IPS-NIHi7 (cell line): Measurements from ENCODE around the gene SAP30L.

Experiments
- DNase-seq: peaks from one replicate; pipeline ENCODE4 v3.0.0; 2012; ENCODE audit warnings: mixed read lengths; ENCODE audit errors: extremely low spot score

Gene SAP30L

DNA sequence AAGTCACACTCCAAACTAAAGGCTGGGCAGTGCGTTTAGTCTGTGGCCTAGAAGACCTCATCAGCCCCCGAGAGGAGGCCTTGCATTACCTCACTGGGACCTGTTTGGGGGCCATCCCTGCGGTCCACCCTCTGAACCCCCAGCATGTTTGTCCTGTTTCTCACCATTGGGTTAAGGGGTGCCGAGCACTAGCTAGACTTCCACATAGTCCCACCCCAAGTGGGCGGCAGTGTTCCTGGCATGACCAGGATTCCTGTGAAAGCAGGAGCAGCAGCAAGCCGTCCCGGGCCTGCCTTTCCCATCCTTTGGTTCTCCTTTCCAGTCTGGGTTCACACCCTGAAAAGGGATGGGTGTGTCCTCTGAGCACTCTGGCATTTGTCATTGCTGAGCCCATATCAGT is 26.6 kb upstream of the SAP30L start:
- no peak for DNase-seq

GRCh38 chr5:154421868-154422267 is 23.9 kb upstream of the SAP30L start:
- peak; percentile 76 for DNase-seq

DNA sequence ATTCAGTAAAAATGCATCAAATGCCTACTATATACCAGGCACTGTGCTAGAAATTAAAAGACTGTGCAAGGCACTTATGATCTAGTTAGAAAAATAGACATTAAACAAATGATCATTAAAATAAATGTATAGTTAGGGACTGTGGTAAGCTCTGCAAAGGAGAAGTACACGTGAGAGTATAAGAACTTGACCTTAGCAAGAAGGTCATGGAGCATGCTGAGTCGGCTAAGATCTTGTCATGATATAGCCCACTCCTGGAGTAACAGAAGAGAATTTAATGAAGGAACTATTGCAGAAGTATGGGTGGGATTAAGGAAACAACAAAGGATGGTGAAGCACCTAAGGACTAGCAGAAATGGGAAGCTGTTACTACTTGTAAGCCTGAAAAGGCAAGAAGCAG is 23.5 kb upstream of the SAP30L start:
- DNase-seq: no peak

GRCh38 chr5:154428208-154428607 is 17.6 kb upstream of the SAP30L start:
- DNase-seq: no peak

- no peak for DNase-seq
These were observed 16.5 kb upstream of the SAP30L start for GRCh38 chr5:154429341-154429740.

- DNase-seq: no peak
These were observed 15.3 kb upstream of the SAP30L start for GRCh38 chr5:154430466-154430865.

GRCh38 chr5:154430961-154431630 is 14.7 kb upstream of the SAP30L start:
- DNase-seq: no peak

DNA sequence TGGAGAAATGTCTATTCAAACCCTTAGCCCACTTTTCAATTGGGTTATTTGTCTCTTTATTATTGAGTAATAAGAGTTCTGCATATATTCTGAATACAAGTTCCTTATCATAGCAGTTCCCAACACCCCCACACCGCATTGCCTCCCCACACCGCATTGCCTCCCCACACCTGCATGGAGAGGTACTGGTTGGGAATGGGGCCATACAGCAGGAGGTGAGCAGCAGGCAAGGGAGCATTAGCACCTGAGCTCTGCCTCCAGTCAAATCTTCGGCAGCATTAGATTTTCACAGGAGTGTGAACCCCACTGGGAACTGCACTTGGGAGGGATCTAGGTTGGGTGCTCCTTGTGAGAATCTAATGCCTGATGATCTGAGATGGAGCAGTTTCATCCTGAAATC is 10.6 kb upstream of the SAP30L start:
- no peak for DNase-seq

- DNase-seq: no peak
These were observed 8.4 kb upstream of the SAP30L start for GRCh38 chr5:154437281-154437965.

DNA sequence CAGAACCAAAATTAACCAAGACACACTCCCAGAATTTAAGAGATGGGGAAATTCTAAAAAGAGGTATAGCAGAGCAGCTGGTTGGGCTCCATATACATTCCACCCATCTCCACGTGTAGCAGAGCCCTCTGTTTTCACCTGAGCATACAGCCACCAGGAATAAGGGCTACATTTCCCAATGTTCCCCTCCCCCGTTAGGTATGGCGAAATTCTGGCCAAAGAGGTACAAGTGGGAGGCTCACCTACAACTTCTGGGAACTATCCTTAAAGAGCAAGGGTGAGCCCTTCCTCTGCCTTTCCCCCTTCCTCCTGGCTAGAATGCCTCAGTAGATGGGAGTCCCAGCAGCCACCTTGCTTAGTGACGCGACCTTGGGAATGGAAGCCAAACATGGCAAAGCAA is 5.3 kb upstream of the SAP30L start:
- no peak for DNase-seq

GRCh38 chr5:154442801-154443200 is 3.0 kb upstream of the SAP30L start:
- DNase-seq: no peak

- peak; percentile 55 for DNase-seq
These were observed 1.0 kb upstream of the SAP30L start for GRCh38 chr5:154444556-154445421.

DNA sequence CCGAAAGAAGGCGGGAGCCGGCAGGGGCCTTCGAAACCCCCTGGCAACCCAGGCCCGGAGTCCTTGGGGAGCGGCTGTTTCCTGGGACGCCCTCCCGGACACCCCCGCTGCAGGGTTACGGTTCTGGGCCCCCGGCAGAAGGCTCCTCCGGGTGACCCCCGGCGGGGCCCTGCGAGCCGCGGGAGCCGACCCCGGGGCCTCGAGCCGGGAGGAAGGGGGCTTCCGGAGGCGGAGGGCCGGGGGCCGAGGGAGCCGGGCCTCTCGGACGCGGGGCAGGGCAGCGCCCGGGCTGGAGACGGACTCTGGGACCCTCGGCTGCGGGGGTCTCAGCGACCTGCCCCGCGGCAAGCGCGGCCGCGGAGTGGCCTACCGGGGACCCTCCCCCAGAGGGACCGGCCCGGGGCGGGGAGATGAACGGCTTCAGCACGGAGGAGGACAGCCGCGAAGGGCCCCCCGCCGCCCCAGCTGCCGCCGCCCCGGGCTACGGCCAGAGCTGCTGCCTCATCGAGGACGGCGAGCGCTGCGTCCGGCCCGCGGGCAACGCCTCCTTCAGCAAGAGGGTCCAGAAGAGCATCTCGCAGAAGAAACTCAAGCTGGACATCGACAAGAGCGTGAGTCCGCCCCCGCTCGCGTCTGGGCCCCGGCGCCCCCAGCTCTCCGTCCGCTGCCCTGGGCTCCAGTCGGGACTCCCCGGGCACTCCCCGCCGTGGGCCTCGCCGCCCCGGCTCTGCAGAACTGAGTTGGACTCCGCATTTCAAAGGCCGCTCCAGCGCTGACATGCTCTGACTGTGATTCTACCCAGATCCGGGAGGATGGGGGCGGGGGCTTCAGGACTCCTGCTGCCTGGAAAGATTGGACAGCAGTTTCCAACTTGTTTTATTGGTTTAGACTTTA is 645 bp downstream of the SAP30L start:
- DNase-seq: peak; percentile 60

DNA sequence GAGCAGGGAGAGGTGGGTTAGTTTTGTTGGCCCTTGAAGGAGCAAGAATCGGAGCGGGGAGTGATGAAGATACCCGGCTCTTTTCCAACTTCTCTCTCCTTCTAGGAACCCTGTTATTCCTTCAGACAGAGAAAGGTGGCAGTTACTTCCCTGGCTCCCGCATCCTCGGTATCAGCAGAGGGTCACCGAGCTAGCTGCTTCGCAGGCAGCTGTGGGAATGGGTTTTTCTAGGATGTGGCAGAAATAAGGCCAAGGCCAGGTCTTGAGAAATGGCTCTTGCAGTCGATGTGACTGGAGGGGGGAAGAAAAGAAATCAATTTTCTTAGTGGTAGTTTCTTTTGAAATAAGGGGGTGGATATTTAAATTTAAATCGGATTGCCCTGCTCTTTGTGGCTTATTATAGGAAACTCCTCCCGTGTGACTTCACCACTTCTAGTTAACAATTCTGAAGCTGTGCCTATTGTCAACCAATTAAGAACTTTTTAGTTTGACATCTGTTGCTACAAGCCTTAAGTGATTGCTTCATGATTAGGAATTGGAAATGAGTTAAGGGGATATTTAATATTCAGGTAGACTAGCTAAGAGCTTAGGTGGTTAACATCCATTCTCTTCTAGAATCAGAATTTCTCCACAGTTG is 1.4 kb downstream of the SAP30L start:
- DNase-seq: peak; percentile 58

DNA sequence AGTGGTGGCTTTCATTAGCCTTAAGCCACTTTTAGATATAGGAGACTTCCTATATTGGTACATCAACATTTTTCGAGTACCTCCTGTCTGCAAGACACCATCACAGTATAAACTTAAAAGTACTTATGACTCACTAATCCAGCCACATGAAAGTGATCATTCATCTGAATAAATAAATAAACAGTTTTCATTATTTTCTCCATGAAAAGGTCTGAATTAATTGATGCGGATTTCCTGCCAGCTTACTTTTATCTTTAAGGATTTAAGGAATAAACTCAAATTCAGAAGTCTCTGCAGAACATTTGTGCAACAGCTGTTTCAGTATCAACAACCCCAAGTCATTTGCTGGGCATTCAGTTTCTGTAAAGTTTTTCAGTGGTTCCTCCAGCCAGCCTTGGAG is 4.0 kb downstream of the SAP30L start:
- no peak for DNase-seq

GRCh38 chr5:154451957-154452356 is 6.2 kb downstream of the SAP30L start:
- no peak for DNase-seq

GRCh38 chr5:154455585-154455984 is 9.8 kb downstream of the SAP30L start:
- DNase-seq: no peak

DNA sequence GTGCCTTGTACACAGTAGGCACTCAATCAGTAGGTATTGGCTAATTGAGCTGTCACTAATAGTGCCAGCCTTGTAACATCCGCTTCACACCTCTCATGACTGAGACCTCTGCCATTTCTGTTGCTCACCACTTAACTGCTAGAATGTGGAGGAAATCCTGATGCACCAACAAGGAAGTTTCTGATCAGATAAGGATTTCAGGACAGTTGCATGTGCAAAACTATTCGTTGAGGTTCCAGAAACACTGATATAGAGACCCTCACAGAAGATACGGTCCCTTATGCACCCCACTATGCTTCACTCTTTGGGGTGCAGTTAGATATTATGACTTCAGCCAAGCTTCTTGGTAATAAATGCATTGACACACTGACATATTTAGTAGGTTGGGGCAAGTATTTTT is 10.7 kb downstream of the SAP30L start:
- no peak for DNase-seq

DNA sequence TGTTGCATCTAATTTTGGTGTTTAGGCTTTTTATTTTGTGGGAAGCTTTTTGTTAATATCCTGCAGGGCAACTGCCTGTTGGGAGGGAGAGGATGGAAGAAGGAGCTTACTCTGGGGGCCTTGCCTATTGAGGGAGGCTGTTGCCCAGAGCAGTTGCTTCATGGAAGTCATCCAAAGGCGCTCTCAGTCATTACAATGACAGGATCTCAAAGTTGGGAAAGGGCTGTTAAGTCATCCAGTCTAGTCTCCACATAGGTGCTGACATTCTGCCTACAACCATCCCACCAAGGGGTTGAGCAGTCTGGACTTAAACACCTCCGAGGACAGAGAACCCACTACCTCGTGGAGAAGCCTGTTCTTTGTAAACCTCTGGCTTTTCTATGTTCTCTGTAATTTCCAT is 13.2 kb downstream of the SAP30L start:
- DNase-seq: no peak

DNA sequence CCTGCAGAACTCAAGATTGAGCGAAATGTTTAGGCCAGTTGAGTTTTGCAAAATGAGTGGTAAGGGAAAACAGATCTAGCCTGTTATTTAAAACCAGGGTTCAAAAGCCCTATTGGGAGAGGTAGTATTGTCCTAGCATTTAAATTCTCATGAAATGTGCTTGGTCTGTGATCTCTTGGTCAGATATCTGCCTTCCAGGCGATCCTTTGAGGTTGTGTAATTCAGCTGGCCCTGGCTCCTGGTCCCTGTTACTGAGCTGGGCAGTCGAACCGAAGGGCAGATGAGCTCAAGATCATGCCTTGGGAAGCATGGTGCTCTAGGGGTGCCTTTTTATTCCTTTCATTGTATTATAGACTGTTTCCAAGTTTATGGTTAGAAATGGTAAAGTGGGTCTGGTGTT is 14.4 kb downstream of the SAP30L start:
- no peak for DNase-seq

- peak; percentile 52 for DNase-seq
These were observed 15.7 kb downstream of the SAP30L start for GRCh38 chr5:154461531-154461930.
